NB4 (cell line): Measurements from ENCODE around the gene RPTOR.

Experiments used
- DNase-seq: peaks from one replicate; pipeline ENCODE4 v3.0.0; 2010; ENCODE audit warnings: low read depth
- H3K4me3 ChIP-seq: one replicate; pipeline ENCODE4 v1.5.1; 2011; ENCODE audit warnings: mild to moderate bottlenecking, low read depth, low read length, moderate library complexity
- MYC ChIP-seq: IDR thresholded peaks from 2 replicates; pipeline ENCODE4 v1.6.1; 2011; ENCODE audit warnings: low read depth, low read length
- POLR2A ChIP-seq: IDR thresholded peaks from 2 replicates; pipeline ENCODE4 v1.6.1; 2011; ENCODE audit warnings: mild to moderate bottlenecking; ENCODE audit not compliant: insufficient read length; ENCODE audit errors: extremely low read depth
- TF ChIP-seq, protein P1 (sequence below): IDR thresholded peaks from 2 replicates; pipeline ENCODE4 v1.6.1; 2011; ENCODE audit warnings: low read depth, low read length
- TF ChIP-seq, protein P2 (sequence below): IDR thresholded peaks from one replicate; pipeline ENCODE4 v1.5.1; 2012; ENCODE audit warnings: low read depth, low read length

RPTOR gene

DNA sequence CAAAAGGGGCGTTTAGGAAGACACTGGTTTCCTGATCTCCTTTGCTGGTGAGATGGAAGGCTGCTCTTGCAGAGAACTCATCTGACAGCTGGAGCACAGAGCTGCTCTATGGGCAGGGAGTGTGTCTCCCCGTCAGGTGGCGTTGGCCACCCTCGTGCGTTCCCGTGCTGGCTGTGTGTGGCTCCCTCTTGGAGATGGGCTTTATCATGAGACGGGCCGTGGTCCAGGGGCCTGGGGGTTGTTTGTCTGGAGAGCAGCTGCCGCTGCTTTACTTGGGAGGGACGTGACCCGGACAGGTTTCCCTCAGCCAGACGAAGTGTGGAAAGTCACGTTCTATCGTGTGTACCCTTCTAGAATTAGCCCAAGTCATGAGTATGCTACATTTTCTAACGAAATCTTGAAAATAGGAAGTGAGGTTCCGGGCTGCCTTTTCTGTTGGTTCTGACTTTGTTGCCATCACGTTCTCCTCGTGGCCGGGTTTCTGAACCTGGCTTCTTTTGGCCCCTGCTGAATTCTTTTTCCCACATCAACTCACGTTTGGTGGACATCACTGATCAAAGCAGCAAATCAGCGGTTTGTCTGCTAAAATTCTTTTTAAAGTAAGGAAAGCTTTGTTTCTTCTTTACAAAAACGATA is 341.4 kb downstream of the RPTOR start:
- TF ChIP-seq, protein P1, sequence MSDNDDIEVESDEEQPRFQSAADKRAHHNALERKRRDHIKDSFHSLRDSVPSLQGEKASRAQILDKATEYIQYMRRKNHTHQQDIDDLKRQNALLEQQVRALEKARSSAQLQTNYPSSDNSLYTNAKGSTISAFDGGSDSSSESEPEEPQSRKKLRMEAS, result no peak
- TF ChIP-seq MYC, result no peak
- TF ChIP-seq POLR2A, result no peak
- TF ChIP-seq, protein P2, sequence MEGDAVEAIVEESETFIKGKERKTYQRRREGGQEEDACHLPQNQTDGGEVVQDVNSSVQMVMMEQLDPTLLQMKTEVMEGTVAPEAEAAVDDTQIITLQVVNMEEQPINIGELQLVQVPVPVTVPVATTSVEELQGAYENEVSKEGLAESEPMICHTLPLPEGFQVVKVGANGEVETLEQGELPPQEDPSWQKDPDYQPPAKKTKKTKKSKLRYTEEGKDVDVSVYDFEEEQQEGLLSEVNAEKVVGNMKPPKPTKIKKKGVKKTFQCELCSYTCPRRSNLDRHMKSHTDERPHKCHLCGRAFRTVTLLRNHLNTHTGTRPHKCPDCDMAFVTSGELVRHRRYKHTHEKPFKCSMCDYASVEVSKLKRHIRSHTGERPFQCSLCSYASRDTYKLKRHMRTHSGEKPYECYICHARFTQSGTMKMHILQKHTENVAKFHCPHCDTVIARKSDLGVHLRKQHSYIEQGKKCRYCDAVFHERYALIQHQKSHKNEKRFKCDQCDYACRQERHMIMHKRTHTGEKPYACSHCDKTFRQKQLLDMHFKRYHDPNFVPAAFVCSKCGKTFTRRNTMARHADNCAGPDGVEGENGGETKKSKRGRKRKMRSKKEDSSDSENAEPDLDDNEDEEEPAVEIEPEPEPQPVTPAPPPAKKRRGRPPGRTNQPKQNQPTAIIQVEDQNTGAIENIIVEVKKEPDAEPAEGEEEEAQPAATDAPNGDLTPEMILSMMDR, result no peak
- H3K4me3 ChIP-seq, result no peak overlapping the region

DNA sequence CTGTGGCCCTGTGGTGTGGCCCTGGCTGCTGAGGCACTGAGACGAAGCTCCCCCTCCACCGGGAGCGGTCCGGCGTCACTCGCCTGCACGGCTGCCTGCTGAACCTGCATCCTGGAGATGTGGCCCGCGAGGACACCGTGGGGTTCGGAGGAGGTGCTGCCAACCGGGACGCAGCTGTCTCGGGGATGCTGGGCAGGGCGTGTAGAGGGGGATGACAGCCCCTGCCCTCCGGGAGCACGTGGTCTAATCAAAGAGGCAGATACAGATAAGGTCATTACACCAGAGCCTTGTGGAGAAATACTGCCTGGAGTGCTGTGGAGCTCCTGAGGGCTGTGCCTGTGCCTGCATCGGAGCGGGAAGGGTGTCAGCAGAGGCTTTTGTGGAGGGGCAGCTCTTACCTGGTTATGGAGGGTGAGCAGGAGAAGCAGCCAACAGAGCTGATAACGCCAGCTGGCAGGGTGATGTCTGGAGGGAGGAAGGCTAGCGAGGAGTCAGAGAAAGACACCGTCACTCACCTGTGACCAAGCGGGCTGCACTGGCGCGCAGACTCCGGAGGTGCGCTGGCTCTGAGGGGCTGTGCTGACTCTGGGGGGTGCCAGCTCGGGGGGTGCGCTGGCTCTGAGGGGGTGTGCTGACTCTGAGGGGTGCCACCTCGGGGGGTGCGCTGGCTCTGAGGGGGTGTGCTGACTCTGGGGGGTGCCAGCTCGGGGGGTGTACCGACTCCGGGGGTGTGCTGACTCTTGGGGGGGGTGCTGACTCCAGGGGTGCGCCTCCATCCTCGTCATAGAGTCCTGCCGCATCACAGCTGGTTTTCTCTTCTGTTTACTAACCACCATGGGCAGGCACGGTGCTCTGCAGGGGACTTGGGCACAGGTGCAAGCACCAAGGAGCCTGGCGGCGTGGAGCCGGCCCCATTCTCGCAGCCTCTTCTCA is 342.3 kb downstream of the RPTOR start:
- H3K4me3 ChIP-seq, result no peak overlapping the region
- TF ChIP-seq MYC, result no peak
- no peak for DNase-seq

More for the DNA sequence above, 341.4 kb downstream of the RPTOR start:
- no peak for DNase-seq

DNA sequence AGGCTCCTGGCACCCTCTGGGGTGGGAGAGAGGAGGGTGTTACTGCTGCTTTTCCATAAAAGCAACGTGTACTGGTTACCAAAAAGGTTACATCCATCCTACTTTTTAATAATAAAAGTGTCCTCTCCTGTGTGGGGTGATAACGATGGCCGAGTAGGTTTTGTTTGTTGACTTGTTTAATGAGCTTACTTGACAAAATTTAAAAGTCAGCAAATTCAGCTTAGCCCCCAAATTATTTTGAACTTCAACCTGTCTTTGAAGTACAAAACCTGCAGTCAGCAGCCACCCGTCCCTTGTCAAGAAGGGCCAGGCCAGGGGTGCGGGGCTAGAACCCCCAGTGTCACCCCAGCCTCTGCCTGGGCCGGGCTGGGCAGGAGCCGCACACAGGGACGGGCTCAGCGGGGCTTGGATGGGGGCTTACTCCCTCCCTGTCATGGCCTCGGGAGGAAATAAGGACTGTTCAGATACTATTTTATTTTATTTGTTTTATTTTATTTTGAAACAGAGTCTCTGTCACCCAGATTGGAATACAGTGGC is 343.1 kb downstream of the RPTOR start:
- no peak overlapping the region for H3K4me3 ChIP-seq
- TF ChIP-seq MYC, result no peak
- TF ChIP-seq, protein P2, result no peak
- TF ChIP-seq POLR2A, result no peak
- TF ChIP-seq, protein P1, result no peak
- no peak for DNase-seq

DNA sequence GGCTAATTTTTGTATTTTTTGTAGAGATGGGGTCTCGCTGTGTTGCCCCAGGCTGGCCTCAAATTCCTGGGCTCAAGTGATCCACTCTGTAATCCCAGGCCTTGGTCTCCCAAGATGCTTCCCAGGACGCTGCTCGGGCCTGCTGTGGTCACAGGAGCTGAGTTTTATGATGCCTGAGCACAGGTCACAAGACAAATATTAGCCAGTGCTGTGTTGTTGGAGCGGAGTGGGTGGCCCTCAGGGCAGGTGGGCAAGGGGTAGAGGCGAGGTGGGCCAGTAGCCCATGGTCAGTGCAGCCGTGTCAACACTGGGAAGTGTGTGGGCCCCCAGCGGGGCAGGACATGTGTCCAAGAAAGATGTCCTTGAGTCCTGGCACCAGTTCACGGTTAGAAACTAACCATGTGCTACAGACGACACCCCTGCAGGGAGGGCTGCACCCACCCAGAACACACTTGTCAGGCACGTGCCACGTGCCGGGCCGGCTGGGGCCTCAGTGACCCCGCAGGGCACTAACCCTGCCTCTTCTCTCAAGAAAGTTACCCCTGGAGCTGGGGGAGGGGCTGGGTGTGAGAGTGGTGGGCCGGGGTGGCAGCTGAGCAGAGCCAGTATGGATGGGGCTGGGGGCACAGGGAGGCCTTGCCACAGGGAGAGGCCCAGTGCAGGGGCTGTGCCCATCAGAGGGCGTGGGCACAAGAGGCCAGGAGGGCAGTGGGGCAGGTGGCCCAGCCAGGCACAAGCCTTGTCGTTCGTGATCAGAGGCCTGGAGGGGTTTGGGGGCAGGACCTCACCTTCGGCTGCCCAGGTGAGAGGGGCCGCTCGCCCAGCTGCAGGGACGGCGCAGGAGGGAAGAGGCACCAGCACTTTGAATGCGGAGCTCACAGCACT is 343.9 kb downstream of the RPTOR start:
- TF ChIP-seq, protein P2, result no peak
- H3K4me3 ChIP-seq, result no peak overlapping the region
- no peak for DNase-seq

DNA sequence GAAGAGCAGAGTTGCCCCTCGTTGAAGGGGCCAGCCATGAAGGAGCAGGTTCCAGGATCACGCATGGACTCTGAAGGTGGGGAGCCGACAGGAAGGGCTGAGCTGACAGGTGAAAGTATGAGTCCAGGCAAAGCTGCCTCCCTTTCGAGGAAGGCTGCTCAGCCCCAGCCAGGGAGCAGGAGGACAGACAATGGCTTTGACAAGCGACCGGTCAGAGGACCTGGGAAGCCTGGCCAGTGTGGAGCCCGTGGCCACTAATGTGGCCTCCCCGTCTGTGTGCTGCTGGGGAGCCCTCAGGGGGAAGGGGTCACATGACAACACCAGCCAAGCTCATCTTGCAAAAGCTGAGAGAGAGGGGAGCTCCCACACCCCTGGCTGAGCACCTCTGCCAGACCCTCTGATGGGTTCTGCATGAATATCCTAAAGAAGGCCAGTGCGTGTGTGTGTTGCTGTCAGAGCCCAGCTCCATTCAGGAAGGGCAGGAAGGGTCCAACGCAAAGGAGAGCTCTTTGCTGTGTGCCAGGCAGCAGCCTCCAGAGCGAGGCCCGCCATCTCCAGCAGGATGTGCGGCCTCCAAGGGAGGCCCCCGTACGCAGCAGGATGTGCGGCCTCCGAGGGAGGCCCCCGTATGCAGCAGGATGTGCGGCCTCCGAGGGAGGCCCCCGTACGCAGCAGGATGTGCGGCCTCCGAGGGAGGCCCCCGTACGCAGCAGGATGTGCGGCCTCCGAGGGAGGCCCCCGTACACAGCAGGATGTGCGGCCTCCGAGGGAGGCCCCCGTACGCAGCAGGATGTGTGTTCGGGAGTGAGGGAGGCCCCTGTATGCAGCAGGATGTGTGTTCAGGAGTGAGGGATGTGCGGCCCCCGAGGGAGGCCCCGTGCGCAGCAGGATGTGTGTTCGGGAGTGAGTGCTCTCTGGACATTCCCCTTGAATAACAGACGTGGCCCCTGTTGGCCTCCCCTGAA is 344.9 kb downstream of the RPTOR start:
- peak overlapping the region; percentile 28 for H3K4me3 ChIP-seq
- TF ChIP-seq, protein P2, result no peak
- TF ChIP-seq POLR2A (no peak), MYC (no peak)
- TF ChIP-seq, protein P1, result no peak
- peak; percentile 73 for DNase-seq
